GM18873 (cell line): Measurements from ENCODE around the gene GOLGA8J.
"Not testable (repeated sequence)": the region's sequence is repeated elsewhere in the genome, so short reads cannot be mapped to it uniquely, and the experiment has no call there.

Experiments
- ATAC-seq: cut with Tn5 transposase; IDR thresholded peaks from one replicate; pipeline ENCODE4 v1.9.1; 2021; ENCODE audit warnings: mild to moderate bottlenecking, moderate library complexity, moderate number of reproducible peaks; ENCODE audit not compliant: unreplicated experiment, low FRiP score

The GOLGA8J gene

DNA sequence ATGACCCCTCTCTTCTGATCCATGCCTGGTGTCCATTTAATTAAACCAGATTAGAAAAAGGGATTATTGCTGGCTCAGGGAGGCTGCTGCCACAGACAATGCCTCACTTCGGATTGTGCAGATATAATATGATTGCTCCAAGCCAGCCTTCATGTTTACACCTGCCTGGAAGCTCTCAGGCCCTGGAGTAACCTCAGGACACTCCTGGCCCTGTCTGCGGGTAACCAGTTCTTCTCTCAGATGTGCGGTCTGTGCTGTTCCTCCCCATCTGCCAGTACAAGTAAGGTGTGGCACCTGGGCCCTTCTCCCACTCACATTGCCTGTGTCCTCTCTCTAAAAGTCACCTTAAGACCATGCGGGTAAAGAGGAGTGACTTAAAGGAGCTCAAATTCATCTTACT is 8.8 kb upstream of the GOLGA8J start:
- no peak for ATAC-seq

DNA sequence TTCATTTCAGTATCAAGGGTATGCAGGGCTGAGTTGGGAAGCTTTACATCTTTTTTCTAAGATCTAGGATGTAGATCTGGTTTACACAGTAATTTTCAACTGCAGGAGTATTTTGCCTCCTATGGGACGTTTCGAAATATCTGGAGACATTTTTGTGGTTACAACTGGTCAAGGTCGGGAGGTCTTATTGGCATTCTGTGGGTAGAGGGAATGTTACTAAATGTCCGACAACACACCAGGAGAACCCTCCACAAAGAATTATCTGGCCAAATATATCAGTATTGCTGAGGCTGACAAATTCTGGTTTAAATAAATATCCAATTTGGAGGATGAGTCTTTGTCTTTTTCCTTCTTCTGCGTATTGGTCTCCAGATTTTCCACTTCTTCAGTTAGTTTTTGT is 1.9 kb upstream of the GOLGA8J start:
- not testable (repeated sequence) for ATAC-seq

GRCh38 chr15:30097827-30098226 is 15.1 kb downstream of the GOLGA8J start:
- not testable (repeated sequence) for ATAC-seq

DNA sequence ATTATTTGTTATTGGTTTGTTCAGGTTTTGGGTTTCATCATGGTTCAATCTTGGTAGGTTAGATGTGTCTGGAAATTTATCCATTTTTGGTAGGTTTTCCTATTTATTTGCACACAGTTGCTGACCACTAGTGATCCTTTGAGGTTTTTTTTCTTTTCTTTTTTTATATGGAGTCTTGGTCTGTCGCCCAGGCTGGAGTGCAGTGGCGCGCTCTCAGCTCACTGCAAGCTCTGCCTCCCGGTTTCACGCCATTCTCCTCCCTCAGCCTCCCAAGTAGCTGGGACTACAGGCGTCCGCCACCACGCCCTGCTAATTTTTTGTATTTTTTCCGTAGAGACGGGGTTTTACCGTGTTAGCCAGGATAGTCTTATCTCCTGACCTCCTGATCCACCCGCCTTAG is 20.1 kb downstream of the GOLGA8J start:
- not testable (repeated sequence) for ATAC-seq

GRCh38 chr15:30103941-30104507 is 21.3 kb downstream of the GOLGA8J start:
- not testable (repeated sequence) for ATAC-seq

- ATAC-seq, result not testable (repeated sequence)
Measured at GRCh38 chr15:30110591-30110990, 27.8 kb downstream of the GOLGA8J start.

DNA sequence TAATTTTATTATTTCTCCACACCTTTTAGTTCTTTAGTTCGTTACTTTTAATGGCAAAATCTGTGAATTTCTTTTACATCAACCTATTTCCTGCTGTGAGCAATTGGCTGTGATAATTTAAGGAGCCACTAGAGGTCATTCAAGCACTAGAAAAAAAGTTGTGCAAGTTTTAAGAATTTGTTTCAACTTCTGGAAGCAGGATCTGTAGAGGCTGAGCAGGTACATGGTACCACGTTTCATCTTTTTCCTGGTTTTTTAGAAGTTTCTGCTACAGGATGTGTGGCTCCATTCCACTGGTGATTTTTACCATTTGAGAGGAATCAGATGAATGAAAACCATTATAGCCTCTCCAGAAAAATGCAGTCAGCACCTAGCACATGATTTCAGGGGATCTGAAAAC is 47.3 kb downstream of the GOLGA8J start:
- ATAC-seq, result not testable (repeated sequence)

GRCh38 chr15:30134751-30135150 is 52.0 kb downstream of the GOLGA8J start, which contains the start of gene GOLGA8T:
Gene GOLGA8T (plus strand): TSS chr15:30135051. CDS start chr15:30135149, 98 bp downstream.
- ATAC-seq, result not testable (repeated sequence)
